BJ (cell line): Measurements from ENCODE around the gene HTT. TPM values are rescaled to one million over a fixed set of nuclear protein-coding genes. Genes with fewer than 3 reads are reported as not detected.

Experiments
- CTCF ChIA-PET: fragments of 350-600 bp; formaldehyde crosslinking; extraction: SDS; loops from one replicate; lab custom pipeline; 2021; ENCODE audit warnings: antibody characterized with exemption, inconsistent platforms; lab: Yijun Ruan, JAX
- POLR2A ChIA-PET: fragments of 300-600 bp; sonication (Branson Sonifier 250); formaldehyde crosslinking; extraction: SDS; loops from one replicate; lab custom pipeline; 2021; ENCODE audit warnings: antibody characterized with exemption; lab: Charles Lee
- DNase-seq: peaks from one replicate; pipeline ENCODE4 v3.0.0-alpha.2; 2011; ENCODE audit warnings: low read depth
- H3K27me3 ChIP-seq: 2 replicates; pipeline ENCODE4 v1.6.0; 2011; ENCODE audit warnings: low read length; ENCODE audit not compliant: control insufficient read depth, insufficient read depth
- H3K36me3 ChIP-seq: 2 replicates; pipeline ENCODE4 v1.5.1; 2011; ENCODE audit warnings: low read length; ENCODE audit not compliant: control insufficient read depth, insufficient read depth
- H3K4me3 ChIP-seq: 2 replicates; pipeline ENCODE4 v1.5.1; 2011; ENCODE audit warnings: low read depth, mild to moderate bottlenecking, control low read depth, low read length
- CTCF ChIP-seq: IDR thresholded peaks from 2 replicates; pipeline ENCODE4 v1.5.1; 2011; ENCODE audit warnings: low read depth, mild to moderate bottlenecking, control low read depth, inconsistent platforms, low read length, moderate library complexity; ENCODE audit not compliant: insufficient read depth
- polyA plus RNA-seq: library from polyadenylated mRNA; depleted of rRNA; stranded (reverse); fragments of >200 nt; gene quantifications from 2 replicates; pipeline ENCODE4 v1.2.3, GENCODE V29; 2011

Gene HTT
- polyA plus RNA-seq, 1 experiment: 13.6 TPM

GRCh38 chr4:3036131-3036952 is 38.1 kb upstream of the HTT start:
- ChIA-PET POLR2A (no interaction called here), CTCF (interaction anchor here (0.7 to 6.1 kb wide), 16 partner anchors 8 to 277 kb away, joined by 3 to 52 read pairs (median 5); partner anchors contain the start of genes GRK4 and NOP14)
- H3K27me3 ChIP-seq: peaks cover 9% of the 10 kb centered on the region
- no peaks in the 10 kb centered on the region for H3K36me3 ChIP-seq
- DNase-seq: no peak
- no peak overlapping the region for H3K4me3 ChIP-seq
- TF ChIP-seq CTCF: no peak

GRCh38 chr4:3037957-3038461 is 36.5 kb upstream of the HTT start:
- TF ChIP-seq CTCF: no peak
- ChIA-PET POLR2A (no interaction called here), CTCF (interaction anchor here (0.6 to 6.1 kb wide), 17 partner anchors 8 to 277 kb away, joined by 3 to 52 read pairs (median 4); partner anchors contain the start of genes GRK4 and NOP14)
- peaks cover 8% of the 10 kb centered on the region for H3K27me3 ChIP-seq
- no peaks in the 10 kb centered on the region for H3K36me3 ChIP-seq
- no peak overlapping the region for H3K4me3 ChIP-seq
- no peak for DNase-seq

- Histone ChIP-seq H3K27me3 (peaks cover 5% of the 10 kb centered on the region), H3K36me3 (no peaks in the 10 kb centered on the region), H3K4me3 (no peak overlapping the region)
- POLR2A ChIA-PET: no interaction called here
- no peak for DNase-seq
- no peak for TF ChIP-seq CTCF
- CTCF ChIA-PET: interaction anchor here (0.9 to 1.7 kb wide), 3 partner anchors 9 to 336 kb away, joined by 3 read pairs; no protein-coding TSS in a partner anchor
These were observed 34.6 kb upstream of the HTT start for GRCh38 chr4:3039706-3040366.

- ChIA-PET POLR2A (no interaction called here), CTCF (interaction anchor here (1.4 to 1.7 kb wide), 3 partner anchors 63 to 92 kb away, joined by 3 to 7 read pairs (median 6); no protein-coding TSS in a partner anchor)
- no peak for TF ChIP-seq CTCF
- DNase-seq: no peak
- Histone ChIP-seq H3K36me3 (no peaks in the 10 kb centered on the region), H3K4me3 (no peak overlapping the region), H3K27me3 (peaks cover 5% of the 10 kb centered on the region)
These were observed 33.9 kb upstream of the HTT start for GRCh38 chr4:3040452-3041191.
